Measurements from ENCODE around the gene MAPKAP1. TPM values are rescaled to one million over a fixed set of nuclear protein-coding genes. Genes with fewer than 3 reads are reported as not detected.

Gene MAPKAP1
- total RNA-seq, 1 donor from 2014 or later: 56.6 TPM

DNA sequence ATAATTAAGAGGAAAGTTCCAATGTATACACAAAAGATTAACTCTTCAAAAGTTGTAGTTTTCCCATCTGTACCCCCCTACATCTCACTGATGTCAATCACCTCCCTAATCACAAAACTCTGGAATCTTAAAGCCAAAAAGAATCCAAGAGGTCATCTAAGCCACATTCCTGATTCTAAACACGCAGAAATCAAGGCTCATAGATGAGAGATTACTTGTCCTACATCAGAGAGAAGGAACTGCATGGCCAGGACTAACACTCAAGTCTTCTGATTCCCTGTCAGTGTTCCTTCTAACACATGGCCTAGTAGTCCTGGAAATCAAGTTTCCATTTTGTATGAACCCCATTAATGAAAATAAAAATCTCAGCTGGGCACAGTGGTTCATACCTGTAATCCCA lies 58.7 kb downstream of the MAPKAP1 start:
- Histone ChIP-seq H2AFZ (replicated peaks) (no peak overlapping the region), H3K27ac (no peak overlapping the region), H3K9me3 (ENCODE audit: low read depth) (no peaks in the 10 kb centered on the region), H3K4me2 (no peak overlapping the region), H3K36me3 (no peaks in the 10 kb centered on the region), H3K27me3 (no peaks in the 10 kb centered on the region), H3F3A (ENCODE audit: low read depth) (no peaks in the 10 kb centered on the region), H3K4me3 (no peak overlapping the region), H4K20me1 (ENCODE audit: low read depth) (peaks cover 6% of the 10 kb centered on the region), H3K79me2 (ENCODE audit: low read depth) (peaks cover 48% of the 10 kb centered on the region), H3K9ac (no peak overlapping the region), H3K4me1 (peaks cover 51% of the 10 kb centered on the region)
- H3K4me1 Mint-ChIP-seq: peaks cover 38% of the 10 kb centered on the region
- H3K27ac Mint-ChIP-seq: no peak overlapping the region
- TF ChIP-seq EZH2 (IDR thresholded peaks at IDR 0.05): no peak
- no peak for TF ChIP-seq EZH2phosphoT487 (IDR thresholded peaks at IDR 0.05)
- TF ChIP-seq, protein P1, sequence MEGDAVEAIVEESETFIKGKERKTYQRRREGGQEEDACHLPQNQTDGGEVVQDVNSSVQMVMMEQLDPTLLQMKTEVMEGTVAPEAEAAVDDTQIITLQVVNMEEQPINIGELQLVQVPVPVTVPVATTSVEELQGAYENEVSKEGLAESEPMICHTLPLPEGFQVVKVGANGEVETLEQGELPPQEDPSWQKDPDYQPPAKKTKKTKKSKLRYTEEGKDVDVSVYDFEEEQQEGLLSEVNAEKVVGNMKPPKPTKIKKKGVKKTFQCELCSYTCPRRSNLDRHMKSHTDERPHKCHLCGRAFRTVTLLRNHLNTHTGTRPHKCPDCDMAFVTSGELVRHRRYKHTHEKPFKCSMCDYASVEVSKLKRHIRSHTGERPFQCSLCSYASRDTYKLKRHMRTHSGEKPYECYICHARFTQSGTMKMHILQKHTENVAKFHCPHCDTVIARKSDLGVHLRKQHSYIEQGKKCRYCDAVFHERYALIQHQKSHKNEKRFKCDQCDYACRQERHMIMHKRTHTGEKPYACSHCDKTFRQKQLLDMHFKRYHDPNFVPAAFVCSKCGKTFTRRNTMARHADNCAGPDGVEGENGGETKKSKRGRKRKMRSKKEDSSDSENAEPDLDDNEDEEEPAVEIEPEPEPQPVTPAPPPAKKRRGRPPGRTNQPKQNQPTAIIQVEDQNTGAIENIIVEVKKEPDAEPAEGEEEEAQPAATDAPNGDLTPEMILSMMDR (IDR thresholded peaks at IDR 0.05): no peak
- peaks cover 3% of the 10 kb centered on the region for H3K27me3 Mint-ChIP-seq (ENCODE audit: insufficient read depth, low read depth)
- DNase-seq (ENCODE audit: low spot score): no peak
- no peaks in the 10 kb centered on the region for H3K9me3 Mint-ChIP-seq
- peaks cover 14% of the 10 kb centered on the region for H3K36me3 Mint-ChIP-seq
- no peak overlapping the region for H3K4me3 Mint-ChIP-seq

- peaks cover 36% of the 10 kb centered on the region for H3K79me2 ChIP-seq (ENCODE audit: low read depth)
- Mint-ChIP-seq H3K4me1 (peaks cover 34% of the 10 kb centered on the region), H3K27ac (no peak overlapping the region)
These were observed 60.3 kb downstream of the MAPKAP1 start for GRCh38 chr9:125646621-125647100.

GRCh38 chr9:125646217-125646616 lies 60.8 kb downstream of the MAPKAP1 start:
- no peak for DNase-seq (ENCODE audit: low spot score)
- TF ChIP-seq EZH2phosphoT487 (IDR thresholded peaks at IDR 0.05): no peak
- TF ChIP-seq, protein P1 (IDR thresholded peaks at IDR 0.05): no peak
- TF ChIP-seq EZH2 (IDR thresholded peaks at IDR 0.05): no peak
- H3K4me2 ChIP-seq: no peak overlapping the region
- no peaks in the 10 kb centered on the region for H3K9me3 Mint-ChIP-seq
- H3K4me3 Mint-ChIP-seq: no peak overlapping the region
- peaks cover 33% of the 10 kb centered on the region for H3K4me1 ChIP-seq
- H3K9ac ChIP-seq: no peak overlapping the region
- peaks cover 7% of the 10 kb centered on the region for H3K36me3 Mint-ChIP-seq
- no peak overlapping the region for H3K27ac Mint-ChIP-seq
- H3K4me1 Mint-ChIP-seq: peaks cover 34% of the 10 kb centered on the region
- H2AFZ ChIP-seq (replicated peaks): no peak overlapping the region
- no peak overlapping the region for H3K4me3 ChIP-seq
- H3K79me2 ChIP-seq (ENCODE audit: low read depth): peaks cover 36% of the 10 kb centered on the region
- no peaks in the 10 kb centered on the region for H3K27me3 ChIP-seq
- peaks cover 3% of the 10 kb centered on the region for H3K27me3 Mint-ChIP-seq (ENCODE audit: insufficient read depth, low read depth)
- H3K9me3 ChIP-seq (ENCODE audit: low read depth): no peaks in the 10 kb centered on the region
- no peaks in the 10 kb centered on the region for H3K36me3 ChIP-seq
- no peaks in the 10 kb centered on the region for H3F3A ChIP-seq (ENCODE audit: low read depth)
- H3K27ac ChIP-seq: no peak overlapping the region
- H4K20me1 ChIP-seq (ENCODE audit: low read depth): peaks cover 6% of the 10 kb centered on the region

More at GRCh38 chr9:125646621-125647100, 60.3 kb downstream of the MAPKAP1 start:
- H3K36me3 Mint-ChIP-seq: peaks cover 7% of the 10 kb centered on the region
- peaks cover 3% of the 10 kb centered on the region for H3K27me3 Mint-ChIP-seq (ENCODE audit: insufficient read depth, low read depth)
- Histone ChIP-seq H3K36me3 (no peaks in the 10 kb centered on the region), H3K9me3 (ENCODE audit: low read depth) (no peaks in the 10 kb centered on the region), H3K4me3 (no peak overlapping the region), H2AFZ (replicated peaks) (no peak overlapping the region), H3F3A (ENCODE audit: low read depth) (no peaks in the 10 kb centered on the region), H3K9ac (no peak overlapping the region), H3K27me3 (no peaks in the 10 kb centered on the region), H4K20me1 (ENCODE audit: low read depth) (peaks cover 6% of the 10 kb centered on the region), H3K4me2 (no peak overlapping the region), H3K4me1 (peaks cover 35% of the 10 kb centered on the region), H3K27ac (no peak overlapping the region)
- TF ChIP-seq, protein P1 (IDR thresholded peaks at IDR 0.05): no peak
- no peak for TF ChIP-seq EZH2phosphoT487 (IDR thresholded peaks at IDR 0.05)
- no peak for TF ChIP-seq EZH2 (IDR thresholded peaks at IDR 0.05)
- no peak overlapping the region for H3K4me3 Mint-ChIP-seq
- no peaks in the 10 kb centered on the region for H3K9me3 Mint-ChIP-seq
- DNase-seq (ENCODE audit: low spot score): no peak
